ENCODE results near the gene CCND3.

GRCh38 chr6:41909727-41910126, 31.9 kb downstream of the CCND3 start:
- TF ChIP-seq CTCF (IDR thresholded peaks at IDR 0.05), result no peak
- no peak for TF ChIP-seq POLR2A (IDR thresholded peaks at IDR 0.05)
